C4-2B (cell line): ENCODE data around the gene PLA2G3.

Experiments
- H3K27ac ChIP-seq: fragments of 450-650 bp; 2 replicates; pipeline ENCODE4 v1.5.1; 2017
- ZFX ChIP-seq: fragments of 450-650 bp; IDR thresholded peaks from 2 replicates; pipeline ENCODE4 v1.6.1; 2017
- TF ChIP-seq, protein P1 (sequence below): fragments of 450-650 bp; conservative IDR thresholded peaks from 2 replicates; pipeline ENCODE4 v1.5.1; 2017; ENCODE audit warnings: mild to moderate bottlenecking

PLA2G3 gene

DNA sequence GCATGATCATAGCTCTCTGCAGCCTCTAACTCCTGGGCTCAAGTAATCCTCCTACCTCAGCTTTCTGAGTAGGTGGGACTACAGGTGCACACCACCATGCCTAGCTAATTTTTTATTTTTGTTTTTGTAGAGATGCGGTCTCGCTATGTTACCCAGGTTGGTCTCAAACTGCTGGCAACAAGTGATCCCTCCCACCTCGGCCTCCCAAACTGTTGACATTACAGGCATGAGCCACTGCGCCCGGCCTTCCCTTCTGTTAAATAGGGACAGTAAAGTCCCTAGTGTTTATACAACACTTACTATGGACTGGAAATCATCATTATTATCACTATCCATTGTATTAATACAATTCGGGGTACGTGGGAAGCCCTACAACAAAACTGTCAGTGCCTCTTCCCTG is 45.6 kb downstream of the PLA2G3 start:
- no peak for TF ChIP-seq ZFX
- TF ChIP-seq, protein P1, sequence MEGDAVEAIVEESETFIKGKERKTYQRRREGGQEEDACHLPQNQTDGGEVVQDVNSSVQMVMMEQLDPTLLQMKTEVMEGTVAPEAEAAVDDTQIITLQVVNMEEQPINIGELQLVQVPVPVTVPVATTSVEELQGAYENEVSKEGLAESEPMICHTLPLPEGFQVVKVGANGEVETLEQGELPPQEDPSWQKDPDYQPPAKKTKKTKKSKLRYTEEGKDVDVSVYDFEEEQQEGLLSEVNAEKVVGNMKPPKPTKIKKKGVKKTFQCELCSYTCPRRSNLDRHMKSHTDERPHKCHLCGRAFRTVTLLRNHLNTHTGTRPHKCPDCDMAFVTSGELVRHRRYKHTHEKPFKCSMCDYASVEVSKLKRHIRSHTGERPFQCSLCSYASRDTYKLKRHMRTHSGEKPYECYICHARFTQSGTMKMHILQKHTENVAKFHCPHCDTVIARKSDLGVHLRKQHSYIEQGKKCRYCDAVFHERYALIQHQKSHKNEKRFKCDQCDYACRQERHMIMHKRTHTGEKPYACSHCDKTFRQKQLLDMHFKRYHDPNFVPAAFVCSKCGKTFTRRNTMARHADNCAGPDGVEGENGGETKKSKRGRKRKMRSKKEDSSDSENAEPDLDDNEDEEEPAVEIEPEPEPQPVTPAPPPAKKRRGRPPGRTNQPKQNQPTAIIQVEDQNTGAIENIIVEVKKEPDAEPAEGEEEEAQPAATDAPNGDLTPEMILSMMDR: no peak
- no peak overlapping the region for H3K27ac ChIP-seq

DNA sequence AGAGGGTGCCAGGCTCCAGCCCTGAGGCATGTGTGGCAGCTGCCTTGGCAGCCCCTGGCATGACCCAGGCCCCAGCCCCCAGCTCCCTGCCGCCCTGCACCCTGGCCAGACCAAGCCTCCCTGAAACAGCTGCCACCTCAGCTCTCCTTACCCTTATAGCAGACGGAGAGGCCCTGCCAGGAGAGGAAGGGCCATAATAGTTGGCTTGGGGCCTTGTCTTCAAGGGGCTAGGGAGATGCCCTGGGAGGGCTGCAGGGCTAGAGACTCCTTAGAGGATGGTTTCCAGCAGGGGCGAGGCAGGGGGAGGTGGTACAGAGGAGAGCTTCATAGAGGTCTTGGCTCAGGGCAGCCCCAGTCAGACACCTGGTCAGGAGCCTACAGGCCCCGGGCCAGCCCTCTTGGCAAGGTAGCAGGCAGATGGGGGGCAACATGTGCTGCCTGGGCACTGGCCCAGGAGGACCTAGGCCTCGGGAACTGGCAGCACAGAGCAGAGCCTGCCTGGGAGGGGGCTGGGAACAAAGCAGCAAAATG is 46.2 kb downstream of the PLA2G3 start:
- TF ChIP-seq ZFX: no peak
- TF ChIP-seq, protein P1: no peak
- H3K27ac ChIP-seq: no peak overlapping the region

DNA sequence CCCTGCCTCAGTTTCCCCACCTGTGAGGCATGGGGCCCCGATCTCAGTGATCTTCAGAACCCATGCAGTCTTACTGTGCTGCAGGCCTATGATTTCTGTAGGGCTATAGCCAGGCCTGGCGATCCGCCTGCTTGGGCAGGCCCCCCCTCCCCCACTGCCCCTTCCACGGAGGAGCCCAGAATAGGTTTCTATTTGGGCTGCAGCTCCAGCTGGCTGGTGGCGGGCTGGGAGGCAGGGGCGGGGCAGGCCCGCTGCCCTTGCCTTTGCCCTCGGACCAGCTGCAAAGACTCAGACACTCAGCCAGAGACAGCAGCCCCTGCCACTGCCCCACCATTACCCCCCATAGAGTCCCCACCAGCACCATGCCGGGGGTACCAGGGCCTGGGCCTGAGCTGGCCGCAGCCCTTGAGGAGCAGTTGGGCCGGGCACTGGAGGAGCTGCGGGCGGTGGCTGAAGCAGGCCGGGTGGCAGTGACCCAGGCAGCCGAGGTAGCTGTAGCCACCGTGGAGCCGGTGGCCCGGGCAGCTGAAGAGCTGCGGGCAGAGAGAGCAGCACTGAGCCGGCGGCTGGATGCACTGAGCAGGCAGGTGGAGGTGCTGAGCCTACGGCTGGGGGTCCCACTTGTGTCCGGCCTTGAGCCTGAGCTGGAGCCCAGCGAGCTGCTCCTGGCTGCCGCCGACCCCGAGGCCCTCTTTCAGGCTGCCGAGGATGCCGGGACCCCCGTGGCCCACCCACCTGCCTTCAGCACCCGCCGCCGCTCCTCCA is 47.0 kb downstream of the PLA2G3 start:
- H3K27ac ChIP-seq: no peak overlapping the region

DNA sequence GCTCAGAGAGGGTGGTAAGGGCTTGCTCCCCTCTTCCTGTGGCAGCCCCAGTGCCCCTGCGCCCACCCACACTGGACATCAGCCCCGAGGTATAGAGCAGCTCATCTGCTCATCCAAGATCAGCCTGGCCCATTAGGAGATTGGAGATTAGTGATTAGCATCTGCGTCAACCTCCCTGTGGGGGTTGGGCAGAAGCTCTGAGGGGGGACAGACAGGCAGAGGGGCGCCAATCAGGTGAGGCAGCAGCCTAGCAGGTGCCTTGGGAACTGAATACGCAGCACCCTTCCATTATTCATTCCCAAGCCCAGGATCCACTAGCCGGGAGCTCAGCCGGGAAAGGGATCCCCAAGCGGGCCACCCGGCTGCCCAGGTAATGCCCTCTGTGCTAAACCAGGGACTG is 48.1 kb downstream of the PLA2G3 start:
- no peak overlapping the region for H3K27ac ChIP-seq
- TF ChIP-seq, protein P1: no peak

More for the DNA sequence above, 47.0 kb downstream of the PLA2G3 start:
- TF ChIP-seq, protein P1: no peak
- TF ChIP-seq ZFX: no peak

DNA sequence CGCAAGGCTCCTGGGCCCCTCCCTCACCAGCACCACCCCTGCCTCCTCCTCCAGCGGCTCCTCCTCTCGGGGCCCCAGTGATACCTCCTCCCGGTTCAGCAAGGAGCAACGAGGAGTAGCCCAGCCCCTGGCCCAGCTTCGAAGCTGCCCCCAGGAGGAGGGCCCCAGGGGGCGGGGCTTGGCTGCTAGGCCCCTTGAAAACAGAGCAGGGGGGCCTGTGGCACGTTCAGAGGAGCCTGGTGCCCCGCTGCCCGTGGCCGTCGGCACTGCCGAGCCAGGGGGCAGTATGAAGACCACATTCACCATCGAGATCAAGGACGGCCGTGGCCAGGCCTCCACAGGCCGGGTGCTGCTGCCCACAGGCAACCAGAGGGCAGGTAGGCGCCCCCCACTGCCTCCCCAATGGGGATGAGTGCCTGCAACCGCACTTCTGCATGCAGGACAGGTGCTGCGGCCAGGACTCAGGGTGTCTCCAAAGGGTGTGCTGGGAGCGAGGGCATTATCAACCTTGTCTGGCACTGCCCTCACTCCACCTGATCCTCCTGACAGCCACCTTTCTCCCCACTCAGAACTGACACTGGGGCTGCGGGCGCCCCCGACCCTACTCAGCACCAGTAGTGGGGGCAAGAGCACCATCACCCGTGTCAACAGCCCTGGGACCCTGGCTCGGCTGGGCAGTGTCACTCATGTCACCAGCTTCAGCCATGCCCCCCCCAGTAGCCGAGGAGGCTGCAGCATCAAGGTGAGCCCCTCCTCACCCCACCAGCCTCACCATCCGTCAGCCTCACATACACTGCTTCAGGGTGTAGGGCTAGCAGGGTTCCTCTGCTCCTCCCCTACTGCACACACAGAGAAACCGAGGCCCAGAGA is 49.0 kb downstream of the PLA2G3 start:
- no peak overlapping the region for H3K27ac ChIP-seq
- TF ChIP-seq, protein P1: no peak

DNA sequence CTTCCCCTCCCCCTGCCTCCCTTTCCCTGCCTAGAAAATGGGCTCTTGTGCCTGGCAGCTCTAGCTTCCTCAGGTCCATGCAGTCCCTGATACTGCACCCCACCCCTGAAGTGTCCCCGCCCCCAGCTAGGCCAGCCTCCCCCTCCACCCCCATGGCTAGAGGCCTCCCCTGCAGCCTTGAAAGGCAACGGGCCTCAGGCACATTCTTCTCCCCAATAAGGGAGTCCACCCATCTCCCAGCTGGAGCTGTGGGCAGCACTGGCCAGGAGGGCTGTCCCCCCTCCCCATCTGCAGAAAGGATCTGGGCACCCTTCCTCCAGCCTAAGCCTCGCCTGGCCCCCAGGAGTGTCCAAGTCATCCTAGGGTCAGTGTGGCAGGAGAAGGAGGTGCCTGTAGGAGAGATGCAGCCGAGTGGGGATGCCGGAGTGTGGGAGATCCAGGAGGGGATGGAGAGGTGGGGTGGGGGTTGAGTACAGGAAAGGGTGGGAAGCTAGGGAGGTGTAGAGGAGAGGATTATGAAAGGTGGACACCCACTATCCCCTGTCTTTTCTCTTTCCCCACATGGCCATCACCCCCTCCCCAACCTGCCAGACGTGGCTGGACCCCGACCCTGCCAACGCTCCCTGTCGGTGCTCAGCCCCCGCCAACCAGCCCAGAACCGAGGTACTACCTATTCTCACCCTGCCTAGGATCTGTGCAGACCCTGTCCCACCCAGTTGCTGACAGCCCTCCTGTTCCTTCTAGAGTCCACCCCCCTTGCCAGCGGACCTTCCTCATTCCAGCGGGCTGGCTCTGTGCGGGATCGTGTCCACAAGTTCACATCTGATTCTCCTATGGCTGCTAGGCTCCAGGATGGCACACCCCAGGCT is 49.9 kb downstream of the PLA2G3 start:
- no peak overlapping the region for H3K27ac ChIP-seq
- TF ChIP-seq, protein P1: no peak
- no peak for TF ChIP-seq ZFX
